ENCODE results near the gene TMEM114. TPM values are rescaled to one million over a fixed set of nuclear protein-coding genes. Genes with fewer than 3 reads are reported as not detected.

Gene TMEM114
- polyA plus RNA-seq, 6 donors from 2014 or later: not detected

- Mint-ChIP-seq H3K27ac (no peak overlapping the region), H3K27me3 (peaks cover 7 to 24% (median 9%) of the 10 kb centered on the region in 3 donors), H3K4me1 (no peaks in the 10 kb centered on the region), H3K36me3 (peaks cover 0 to 3% of the 10 kb centered on the region in 2 donors), H3K4me3 (no peak overlapping the region), H3K9me3 (peaks cover 0 to 4% (median 0%) of the 10 kb centered on the region in 7 donors)
- ATAC-seq (ENCODE audit: low read depth in 2 of 2) (no peak), DNase-seq (no peak)
These were observed 5.5 kb upstream of the TMEM114 start for GRCh38 chr16:8595783-8596182.

GRCh38 chr16:8594149-8594666 is 3.9 kb upstream of the TMEM114 start:
- peaks cover 2 to 6% (median 6%) of the 10 kb centered on the region in 3 donors for H3K4me1 Mint-ChIP-seq
- peaks cover 5 to 14% (median 10%) of the 10 kb centered on the region in 3 donors for H3K27me3 Mint-ChIP-seq
- H3K4me3 Mint-ChIP-seq: no peak overlapping the region
- peaks cover 0 to 3% of the 10 kb centered on the region in 2 donors for H3K36me3 Mint-ChIP-seq
- peaks cover 0 to 4% (median 0%) of the 10 kb centered on the region in 7 donors for H3K9me3 Mint-ChIP-seq
- no peak overlapping the region for H3K27ac Mint-ChIP-seq
- no peak for DNase-seq
- no peak for ATAC-seq (ENCODE audit: low read depth in 2 of 2)

- H3K9me3 Mint-ChIP-seq: peaks cover 0 to 2% (median 0%) of the 10 kb centered on the region in 7 donors
- no peak overlapping the region for H3K27ac Mint-ChIP-seq
- no peak overlapping the region for H3K4me3 Mint-ChIP-seq
- H3K36me3 Mint-ChIP-seq: peaks cover 0 to 3% of the 10 kb centered on the region in 2 donors
- peaks cover 9 to 15% (median 10%) of the 10 kb centered on the region in 3 donors for H3K4me1 Mint-ChIP-seq
- DNase-seq (no peak), ATAC-seq (ENCODE audit: low read depth in 2 of 2) (no peak)
- H3K27me3 Mint-ChIP-seq: peaks cover 24 to 40% (median 28%) of the 10 kb centered on the region in 3 donors
These were observed 1.1 kb upstream of the TMEM114 start for GRCh38 chr16:8591451-8591850.

- H3K4me1 Mint-ChIP-seq: peaks cover 9 to 15% (median 10%) of the 10 kb centered on the region in 3 donors
- DNase-seq (no peak), ATAC-seq (ENCODE audit: low read depth in 2 of 2) (no peak)
- H3K36me3 Mint-ChIP-seq: no peaks in the 10 kb centered on the region
- peaks cover 0 to 2% (median 0%) of the 10 kb centered on the region in 7 donors for H3K9me3 Mint-ChIP-seq
- H3K4me3 Mint-ChIP-seq: no peak overlapping the region
- peaks cover 23 to 46% (median 32%) of the 10 kb centered on the region in 3 donors for H3K27me3 Mint-ChIP-seq
- H3K27ac Mint-ChIP-seq: no peak overlapping the region
These were observed 500 bp upstream of the TMEM114 start for GRCh38 chr16:8590811-8591210.

GRCh38 chr16:8589057-8589899 is 1.0 kb downstream of the TMEM114 start:
- peak overlapping the region in 1 of 6 donors; percentile 17 for H3K27ac Mint-ChIP-seq
- DNase-seq (no peak), ATAC-seq (ENCODE audit: low read depth in 2 of 2) (no peak)

GRCh38 chr16:8588682-8589056 is 1.6 kb downstream of the TMEM114 start:
- Mint-ChIP-seq H3K4me1 (peaks cover 9 to 15% (median 10%) of the 10 kb centered on the region in 3 donors), H3K4me3 (peak overlapping the region in 4 of 8 donors; percentile 21 to 63 (median 35)), H3K27me3 (peaks cover 33 to 52% (median 33%) of the 10 kb centered on the region in 3 donors), H3K27ac (peak overlapping the region in 2 of 6 donors; percentile 5 to 17), H3K9me3 (peaks cover 0 to 2% (median 0%) of the 10 kb centered on the region in 7 donors), H3K36me3 (no peaks in the 10 kb centered on the region)
- ATAC-seq (ENCODE audit: low read depth in 2 of 2): no peak
- DNase-seq: no peak

More at GRCh38 chr16:8589057-8589899, 1.0 kb downstream of the TMEM114 start:
- peaks cover 9 to 15% (median 10%) of the 10 kb centered on the region in 3 donors for H3K4me1 Mint-ChIP-seq
- H3K4me3 Mint-ChIP-seq: peak overlapping the region in 4 of 8 donors; percentile 19 to 63 (median 36)
- peaks cover 0 to 2% (median 0%) of the 10 kb centered on the region in 7 donors for H3K9me3 Mint-ChIP-seq
- no peaks in the 10 kb centered on the region for H3K36me3 Mint-ChIP-seq
- H3K27me3 Mint-ChIP-seq: peaks cover 33 to 47% (median 34%) of the 10 kb centered on the region in 3 donors

- peaks cover 17 to 25% (median 18%) of the 10 kb centered on the region in 3 donors for H3K4me1 Mint-ChIP-seq
- H3K27ac Mint-ChIP-seq: no peak overlapping the region
- no peak overlapping the region for H3K4me3 Mint-ChIP-seq
- H3K9me3 Mint-ChIP-seq: peaks cover 0 to 2% (median 0%) of the 10 kb centered on the region in 7 donors
- DNase-seq (no peak), ATAC-seq (ENCODE audit: low read depth in 2 of 2) (no peak)
- H3K27me3 Mint-ChIP-seq: peaks cover 33 to 52% (median 33%) of the 10 kb centered on the region in 3 donors
- no peaks in the 10 kb centered on the region for H3K36me3 Mint-ChIP-seq
These were observed 3.2 kb downstream of the TMEM114 start for GRCh38 chr16:8587065-8587464.

- H3K27me3 Mint-ChIP-seq: peaks cover 33 to 52% (median 33%) of the 10 kb centered on the region in 3 donors
- no peak overlapping the region for H3K27ac Mint-ChIP-seq
- no peak overlapping the region for H3K4me3 Mint-ChIP-seq
- ATAC-seq (ENCODE audit: low read depth in 2 of 2): no peak
- H3K4me1 Mint-ChIP-seq: peaks cover 21 to 30% (median 22%) of the 10 kb centered on the region in 3 donors
- no peaks in the 10 kb centered on the region for H3K36me3 Mint-ChIP-seq
- DNase-seq: no peak
- H3K9me3 Mint-ChIP-seq: peaks cover 0 to 5% (median 0%) of the 10 kb centered on the region in 7 donors
These were observed 4.5 kb downstream of the TMEM114 start for GRCh38 chr16:8585857-8586256.

GRCh38 chr16:8585041-8585440 is 5.3 kb downstream of the TMEM114 start:
- no peak overlapping the region for H3K4me3 Mint-ChIP-seq
- no peak overlapping the region for H3K27ac Mint-ChIP-seq
- peaks cover 0 to 5% (median 0%) of the 10 kb centered on the region in 7 donors for H3K9me3 Mint-ChIP-seq
- peaks cover 33 to 52% (median 33%) of the 10 kb centered on the region in 3 donors for H3K27me3 Mint-ChIP-seq
- no peak for DNase-seq
- H3K36me3 Mint-ChIP-seq: no peaks in the 10 kb centered on the region
- peaks cover 19 to 27% (median 22%) of the 10 kb centered on the region in 3 donors for H3K4me1 Mint-ChIP-seq
- no peak for ATAC-seq (ENCODE audit: low read depth in 2 of 2)

GRCh38 chr16:8583732-8584131 is 6.6 kb downstream of the TMEM114 start:
- Mint-ChIP-seq H3K27me3 (peaks cover 26 to 44% (median 31%) of the 10 kb centered on the region in 3 donors), H3K4me3 (no peak overlapping the region), H3K4me1 (peaks cover 14 to 20% (median 16%) of the 10 kb centered on the region in 3 donors), H3K9me3 (peaks cover 0 to 5% (median 0%) of the 10 kb centered on the region in 7 donors), H3K27ac (peak overlapping the region in 1 of 6 donors; percentile 11), H3K36me3 (no peaks in the 10 kb centered on the region)
- DNase-seq (no peak), ATAC-seq (ENCODE audit: low read depth in 2 of 2) (no peak)

- Mint-ChIP-seq H3K4me3 (no peak overlapping the region), H3K9me3 (peaks cover 0 to 3% (median 0%) of the 10 kb centered on the region in 7 donors), H3K4me1 (peaks cover 12 to 16% (median 13%) of the 10 kb centered on the region in 3 donors), H3K27me3 (peaks cover 22 to 42% (median 26%) of the 10 kb centered on the region in 3 donors), H3K27ac (peak overlapping the region in 4 of 6 donors; percentile 12 to 68 (median 30)), H3K36me3 (no peaks in the 10 kb centered on the region)
- ATAC-seq (ENCODE audit: low read depth in 2 of 2) (no peak), DNase-seq (no peak)
These were observed 7.1 kb downstream of the TMEM114 start for GRCh38 chr16:8583199-8583598.

GRCh38 chr16:8581831-8582580 is 8.3 kb downstream of the TMEM114 start:
- H3K4me1 Mint-ChIP-seq: peaks cover 12 to 16% (median 13%) of the 10 kb centered on the region in 3 donors
- H3K4me3 Mint-ChIP-seq: peak overlapping the region in 2 of 8 donors; percentile 20 to 62
- peaks cover 19 to 40% (median 23%) of the 10 kb centered on the region in 3 donors for H3K27me3 Mint-ChIP-seq
- H3K36me3 Mint-ChIP-seq: no peaks in the 10 kb centered on the region
- peaks cover 0 to 3% (median 0%) of the 10 kb centered on the region in 7 donors for H3K9me3 Mint-ChIP-seq
- H3K27ac Mint-ChIP-seq: peak overlapping the region in 2 of 6 donors; percentile 39 to 76
- ATAC-seq (ENCODE audit: low read depth in 2 of 2): peak in 1 of 2 donors; percentile 61
- no peak for DNase-seq

- Mint-ChIP-seq H3K36me3 (no peaks in the 10 kb centered on the region), H3K27me3 (peaks cover 23 to 40% (median 32%) of the 10 kb centered on the region in 3 donors), H3K27ac (no peak overlapping the region), H3K4me3 (no peak overlapping the region), H3K4me1 (peaks cover 13 to 16% (median 16%) of the 10 kb centered on the region in 3 donors), H3K9me3 (peaks cover 0 to 3% (median 0%) of the 10 kb centered on the region in 7 donors)
- DNase-seq: no peak
- no peak for ATAC-seq (ENCODE audit: low read depth in 2 of 2)
These were observed 10.8 kb downstream of the TMEM114 start for GRCh38 chr16:8579559-8579958.

Measured in naive B cell (primary cell).